ENCODE results near the gene NCF2. TPM values are rescaled to one million over a fixed set of nuclear protein-coding genes. Genes with fewer than 3 reads are reported as not detected.

Gene NCF2
- polyA plus RNA-seq, 1 experiment: 0.43 TPM

DNA sequence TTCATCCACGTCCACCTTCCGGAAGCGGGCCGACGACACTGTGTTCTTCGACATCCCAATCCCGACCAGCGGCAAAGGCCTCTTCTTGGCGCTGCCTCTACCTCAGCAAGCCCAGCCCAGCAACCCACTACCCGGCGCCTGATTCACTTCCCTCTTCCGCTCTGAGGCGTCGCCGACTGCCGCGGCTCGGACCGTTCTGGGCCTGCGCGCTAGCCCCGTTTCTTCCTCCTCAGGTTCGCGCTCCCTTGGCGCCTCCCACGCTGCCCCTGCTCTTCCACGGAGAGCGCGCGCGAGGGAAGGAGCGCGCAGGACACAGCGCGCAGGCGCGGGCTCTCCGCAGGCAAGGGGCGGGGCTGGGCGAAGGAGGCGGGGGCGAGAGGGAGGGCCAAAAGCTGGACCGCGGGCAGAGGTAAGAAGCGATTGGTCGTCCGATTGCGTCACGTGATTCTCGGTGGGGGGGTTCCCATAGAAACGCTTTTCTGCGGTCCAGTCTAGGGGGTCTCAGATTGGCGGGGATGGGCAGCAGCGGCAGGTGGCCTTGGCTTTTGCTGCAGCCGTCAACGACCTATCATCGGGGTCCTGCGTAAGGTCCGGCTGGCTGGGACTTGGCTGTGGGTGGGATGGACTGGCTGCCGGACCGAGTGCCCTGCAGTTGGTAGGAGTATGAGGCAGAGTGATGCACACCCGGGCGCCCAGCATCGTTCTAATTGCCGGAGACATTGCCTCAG lies 45.5 kb upstream of the NCF2 start, which contains the start of gene ARPC5:
Gene ARPC5, minus strand, starts transcription at position 178 of the 728 bp plus-strand sequence. Its CDS starts 124 bp downstream, at position 54.
- Histone ChIP-seq H3K9me3 (ENCODE audit: control insufficient read depth, insufficient read depth, low read length) (no peaks in the 10 kb centered on the region), H3K27me3 (ENCODE audit: control insufficient read depth, insufficient read depth, low read length) (no peaks in the 10 kb centered on the region), H3K4me3 (ENCODE audit: low read depth, low read length) (peak within 1 kb of the TSS; percentile 89), H3K27ac (ENCODE audit: low read depth, low read length) (peak within 1 kb of the TSS; percentile 89)
- CTCF ChIA-PET: interaction anchor here (0.7 kb wide), 1 partner anchor 9 kb away, joined by 5 read pairs; no protein-coding TSS in a partner anchor
- TF ChIP-seq, protein P1, sequence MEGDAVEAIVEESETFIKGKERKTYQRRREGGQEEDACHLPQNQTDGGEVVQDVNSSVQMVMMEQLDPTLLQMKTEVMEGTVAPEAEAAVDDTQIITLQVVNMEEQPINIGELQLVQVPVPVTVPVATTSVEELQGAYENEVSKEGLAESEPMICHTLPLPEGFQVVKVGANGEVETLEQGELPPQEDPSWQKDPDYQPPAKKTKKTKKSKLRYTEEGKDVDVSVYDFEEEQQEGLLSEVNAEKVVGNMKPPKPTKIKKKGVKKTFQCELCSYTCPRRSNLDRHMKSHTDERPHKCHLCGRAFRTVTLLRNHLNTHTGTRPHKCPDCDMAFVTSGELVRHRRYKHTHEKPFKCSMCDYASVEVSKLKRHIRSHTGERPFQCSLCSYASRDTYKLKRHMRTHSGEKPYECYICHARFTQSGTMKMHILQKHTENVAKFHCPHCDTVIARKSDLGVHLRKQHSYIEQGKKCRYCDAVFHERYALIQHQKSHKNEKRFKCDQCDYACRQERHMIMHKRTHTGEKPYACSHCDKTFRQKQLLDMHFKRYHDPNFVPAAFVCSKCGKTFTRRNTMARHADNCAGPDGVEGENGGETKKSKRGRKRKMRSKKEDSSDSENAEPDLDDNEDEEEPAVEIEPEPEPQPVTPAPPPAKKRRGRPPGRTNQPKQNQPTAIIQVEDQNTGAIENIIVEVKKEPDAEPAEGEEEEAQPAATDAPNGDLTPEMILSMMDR (IDR thresholded peaks at IDR 0.05; ENCODE audit: low read depth, low read length): no peak
- peak; percentile 98 for DNase-seq (ENCODE audit: low read depth, low spot score)
- POLR2A ChIA-PET: interaction anchor here (0.6 to 1.2 kb wide), 3 partner anchors 10 to 280 kb away, joined by 3 read pairs; partner anchors contain the start of gene RGL1

- H3K9me3 ChIP-seq (ENCODE audit: control insufficient read depth, insufficient read depth, low read length): no peaks in the 10 kb centered on the region
- TF ChIP-seq, protein P1 (IDR thresholded peaks at IDR 0.05; ENCODE audit: low read depth, low read length): no peak
- ChIA-PET CTCF (interaction anchor here (0.7 to 2.2 kb wide), 2 partner anchors 8 to 20 kb away, joined by 5 to 7 read pairs; no protein-coding TSS in a partner anchor), POLR2A (interaction anchor here (0.6 to 1.2 kb wide), 4 partner anchors 170 to 361 kb away, joined by 3 read pairs; partner anchors contain the start of gene RGL1)
- no peaks in the 10 kb centered on the region for H3K27me3 ChIP-seq (ENCODE audit: control insufficient read depth, insufficient read depth, low read length)
- H3K27ac ChIP-seq (ENCODE audit: low read depth, low read length): peak overlapping the region; percentile 89
- H3K4me3 ChIP-seq (ENCODE audit: low read depth, low read length): peak overlapping the region; percentile 87
- DNase-seq (ENCODE audit: low read depth, low spot score): no peak
These were observed 44.9 kb upstream of the NCF2 start for GRCh38 chr1:183635099-183635605.

DNA sequence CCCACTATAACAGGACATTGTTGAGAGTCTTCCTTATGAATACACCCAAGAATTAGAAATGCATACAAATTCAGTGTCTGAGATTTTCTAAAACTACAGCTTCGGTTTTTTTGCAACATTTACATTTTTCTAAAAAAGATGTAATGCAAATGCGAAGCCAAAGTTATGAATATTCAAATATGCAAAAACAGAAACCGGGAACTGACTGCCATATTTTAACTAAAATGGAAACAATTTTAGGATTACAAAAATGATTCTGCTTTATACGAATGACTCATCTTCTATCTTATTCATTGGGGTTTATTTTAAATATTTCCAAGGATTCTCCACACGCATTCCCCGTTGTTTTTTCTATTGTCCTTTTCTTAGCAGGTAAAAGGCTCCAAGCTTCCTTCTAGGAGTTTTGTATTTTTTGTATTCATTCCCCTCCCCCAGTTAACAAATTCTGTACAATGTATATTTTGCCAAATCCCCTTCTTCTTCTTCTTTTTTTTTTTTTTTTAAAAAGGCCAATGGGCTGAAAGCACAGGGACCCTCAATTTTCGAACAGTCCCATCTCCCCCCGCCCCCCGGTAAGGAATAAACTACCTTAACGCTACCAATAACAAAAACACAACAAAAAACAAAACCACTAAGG lies 44.3 kb upstream of the NCF2 start:
- H3K27me3 ChIP-seq (ENCODE audit: control insufficient read depth, insufficient read depth, low read length): no peaks in the 10 kb centered on the region
- TF ChIP-seq, protein P1 (IDR thresholded peaks at IDR 0.05; ENCODE audit: low read depth, low read length): no peak
- peak overlapping the region; percentile 89 for H3K27ac ChIP-seq (ENCODE audit: low read depth, low read length)
- H3K9me3 ChIP-seq (ENCODE audit: control insufficient read depth, insufficient read depth, low read length): no peaks in the 10 kb centered on the region
- ChIA-PET POLR2A (interaction anchor here (0.6 to 1.6 kb wide), 4 partner anchors 258 to 362 kb away, joined by 3 to 9 read pairs (median 3); no protein-coding TSS in a partner anchor), CTCF (interaction anchor here (0.7 to 2.6 kb wide), 6 partner anchors 11 to 298 kb away, joined by 3 to 13 read pairs (median 4); no protein-coding TSS in a partner anchor)
- no peak for DNase-seq (ENCODE audit: low read depth, low spot score)
- peak overlapping the region; percentile 87 for H3K4me3 ChIP-seq (ENCODE audit: low read depth, low read length)

DNA sequence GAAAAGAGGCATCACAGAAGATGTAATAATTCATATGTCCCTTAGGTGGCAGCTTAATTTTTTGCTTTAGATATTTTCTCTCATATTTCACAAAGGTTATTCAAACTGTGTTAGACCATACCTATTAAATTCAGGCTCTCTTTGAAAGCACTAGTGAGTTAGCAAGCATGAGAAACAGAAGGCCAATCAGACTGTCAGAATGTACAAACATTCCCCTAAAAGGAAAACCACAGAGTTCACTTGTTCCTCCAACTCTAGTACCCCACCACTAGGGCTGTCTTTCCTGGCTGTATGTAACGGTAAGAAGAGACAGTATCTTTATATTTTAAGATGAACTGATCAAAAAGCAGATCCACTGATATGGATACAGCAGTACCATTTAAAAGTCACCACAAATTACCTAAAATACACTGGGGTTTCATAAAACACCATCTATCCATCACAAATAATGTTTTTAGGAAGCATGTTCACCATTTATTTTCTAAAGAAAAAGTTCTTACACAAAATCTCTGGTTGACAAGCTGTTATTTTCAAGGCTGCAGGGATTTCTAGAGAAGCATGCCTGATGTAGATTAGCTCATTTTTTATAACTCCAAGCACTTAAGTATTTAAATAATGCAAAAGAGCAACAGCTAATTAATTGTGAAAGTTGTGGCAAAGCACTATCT lies 43.6 kb upstream of the NCF2 start:
- TF ChIP-seq, protein P1 (IDR thresholded peaks at IDR 0.05; ENCODE audit: low read depth, low read length): peak; percentile 64
- peak; percentile 84 for DNase-seq (ENCODE audit: low read depth, low spot score)
- ChIA-PET POLR2A (interaction anchor here (0.9 to 1.6 kb wide), 2 partner anchors 258 to 282 kb away, joined by 3 to 9 read pairs; no protein-coding TSS in a partner anchor), CTCF (interaction anchor here (0.6 to 2.6 kb wide), 6 partner anchors 11 to 310 kb away, joined by 3 to 13 read pairs (median 4); no protein-coding TSS in a partner anchor)
- Histone ChIP-seq H3K9me3 (ENCODE audit: control insufficient read depth, insufficient read depth, low read length) (no peaks in the 10 kb centered on the region), H3K27me3 (ENCODE audit: control insufficient read depth, insufficient read depth, low read length) (no peaks in the 10 kb centered on the region), H3K4me3 (ENCODE audit: low read depth, low read length) (peak overlapping the region; percentile 87), H3K27ac (ENCODE audit: low read depth, low read length) (no peak overlapping the region)

All from AG04450 (cell line).